Measurements from ENCODE around the gene LHX6.

The LHX6 gene

GRCh38 chr9:122202111-122202510 lies 26.6 kb downstream of the LHX6 start:
- Histone ChIP-seq H3K4me3 (ENCODE audit: low read length) (no peak overlapping the region), H3F3A (ENCODE audit: insufficient read depth, low read length) (no peaks in the 10 kb centered on the region), H2AFZ (ENCODE audit: low read length) (no peak overlapping the region), H3K9me2 (replicated peaks; ENCODE audit: insufficient read depth, low read length) (no peaks in the 10 kb centered on the region), H3K4me1 (ENCODE audit: low read length) (no peaks in the 10 kb centered on the region), H3K27me3 (replicated peaks; ENCODE audit: insufficient read depth, low read length) (peaks cover 6% of the 10 kb centered on the region; the same call in 1 of the 2 replicates), H4K20me1 (ENCODE audit: insufficient read depth, low read length) (no peaks in the 10 kb centered on the region), H3K4me2 (ENCODE audit: low read depth, low read length) (no peak overlapping the region), H3K27ac (ENCODE audit: low read length) (no peak overlapping the region), H3K79me2 (ENCODE audit: low read length) (no peaks in the 10 kb centered on the region), H3K36me3 (replicated peaks; ENCODE audit: insufficient read depth, low read length) (no peaks in the 10 kb centered on the region), H3K9me3 (replicated peaks; ENCODE audit: insufficient read depth, low read length) (no peaks in the 10 kb centered on the region), H3K9ac (ENCODE audit: low read length) (no peak overlapping the region)
- no peak for TF ChIP-seq EZH2 (optimal IDR thresholded peaks at IDR 0.05; ENCODE audit: low read depth, low read length)
- no peak for TF ChIP-seq EZH2phosphoT487 (IDR thresholded peaks at IDR 0.05; ENCODE audit: low read length)
- TF ChIP-seq, protein P1, sequence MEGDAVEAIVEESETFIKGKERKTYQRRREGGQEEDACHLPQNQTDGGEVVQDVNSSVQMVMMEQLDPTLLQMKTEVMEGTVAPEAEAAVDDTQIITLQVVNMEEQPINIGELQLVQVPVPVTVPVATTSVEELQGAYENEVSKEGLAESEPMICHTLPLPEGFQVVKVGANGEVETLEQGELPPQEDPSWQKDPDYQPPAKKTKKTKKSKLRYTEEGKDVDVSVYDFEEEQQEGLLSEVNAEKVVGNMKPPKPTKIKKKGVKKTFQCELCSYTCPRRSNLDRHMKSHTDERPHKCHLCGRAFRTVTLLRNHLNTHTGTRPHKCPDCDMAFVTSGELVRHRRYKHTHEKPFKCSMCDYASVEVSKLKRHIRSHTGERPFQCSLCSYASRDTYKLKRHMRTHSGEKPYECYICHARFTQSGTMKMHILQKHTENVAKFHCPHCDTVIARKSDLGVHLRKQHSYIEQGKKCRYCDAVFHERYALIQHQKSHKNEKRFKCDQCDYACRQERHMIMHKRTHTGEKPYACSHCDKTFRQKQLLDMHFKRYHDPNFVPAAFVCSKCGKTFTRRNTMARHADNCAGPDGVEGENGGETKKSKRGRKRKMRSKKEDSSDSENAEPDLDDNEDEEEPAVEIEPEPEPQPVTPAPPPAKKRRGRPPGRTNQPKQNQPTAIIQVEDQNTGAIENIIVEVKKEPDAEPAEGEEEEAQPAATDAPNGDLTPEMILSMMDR (IDR thresholded peaks at IDR 0.05; ENCODE audit: low read length), result no peak
- no peak for DNase-seq

DNA sequence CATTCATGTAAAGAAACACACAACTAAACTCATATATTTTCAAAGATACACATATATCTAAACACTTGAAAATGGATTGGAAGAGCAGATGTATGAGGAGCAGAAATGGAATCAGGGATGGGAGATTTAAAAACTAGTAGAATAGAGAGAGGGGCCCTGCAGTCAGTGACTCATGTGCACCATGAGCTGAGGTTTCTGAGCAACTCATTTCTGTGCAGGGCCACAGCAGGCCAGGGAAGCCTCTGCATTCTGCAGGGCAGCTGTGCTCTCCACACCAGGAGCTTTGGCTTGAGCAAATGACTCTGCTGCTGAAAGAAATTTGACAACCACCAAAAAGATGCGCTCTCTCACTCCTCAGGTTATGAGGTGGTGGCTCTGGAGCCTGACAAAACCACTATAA lies 27.1 kb downstream of the LHX6 start:
- H3K36me3 ChIP-seq (replicated peaks; ENCODE audit: insufficient read depth, low read length), result no peaks in the 10 kb centered on the region
- no peaks in the 10 kb centered on the region for H3F3A ChIP-seq (ENCODE audit: insufficient read depth, low read length)
- TF ChIP-seq, protein P1 (IDR thresholded peaks at IDR 0.05; ENCODE audit: low read length), result no peak
- no peak for TF ChIP-seq EZH2 (optimal IDR thresholded peaks at IDR 0.05; ENCODE audit: low read depth, low read length)
- TF ChIP-seq EZH2phosphoT487 (IDR thresholded peaks at IDR 0.05; ENCODE audit: low read length), result no peak
- no peaks in the 10 kb centered on the region for H3K79me2 ChIP-seq (ENCODE audit: low read length)
- H3K4me1 ChIP-seq (ENCODE audit: low read length), result no peaks in the 10 kb centered on the region
- no peaks in the 10 kb centered on the region for H3K9me3 ChIP-seq (replicated peaks; ENCODE audit: insufficient read depth, low read length)
- peaks cover 6% of the 10 kb centered on the region; the same call in 1 of the 2 replicates for H3K27me3 ChIP-seq (replicated peaks; ENCODE audit: insufficient read depth, low read length)
- H3K4me2 ChIP-seq (ENCODE audit: low read depth, low read length), result no peak overlapping the region
- no peak for DNase-seq
- H3K4me3 ChIP-seq (ENCODE audit: low read length), result no peak overlapping the region
- H2AFZ ChIP-seq (ENCODE audit: low read length), result no peak overlapping the region
- no peaks in the 10 kb centered on the region for H4K20me1 ChIP-seq (ENCODE audit: insufficient read depth, low read length)
- H3K9ac ChIP-seq (ENCODE audit: low read length), result no peak overlapping the region
- H3K27ac ChIP-seq (ENCODE audit: low read length), result no peak overlapping the region
- H3K9me2 ChIP-seq (replicated peaks; ENCODE audit: insufficient read depth, low read length), result no peaks in the 10 kb centered on the region

DNA sequence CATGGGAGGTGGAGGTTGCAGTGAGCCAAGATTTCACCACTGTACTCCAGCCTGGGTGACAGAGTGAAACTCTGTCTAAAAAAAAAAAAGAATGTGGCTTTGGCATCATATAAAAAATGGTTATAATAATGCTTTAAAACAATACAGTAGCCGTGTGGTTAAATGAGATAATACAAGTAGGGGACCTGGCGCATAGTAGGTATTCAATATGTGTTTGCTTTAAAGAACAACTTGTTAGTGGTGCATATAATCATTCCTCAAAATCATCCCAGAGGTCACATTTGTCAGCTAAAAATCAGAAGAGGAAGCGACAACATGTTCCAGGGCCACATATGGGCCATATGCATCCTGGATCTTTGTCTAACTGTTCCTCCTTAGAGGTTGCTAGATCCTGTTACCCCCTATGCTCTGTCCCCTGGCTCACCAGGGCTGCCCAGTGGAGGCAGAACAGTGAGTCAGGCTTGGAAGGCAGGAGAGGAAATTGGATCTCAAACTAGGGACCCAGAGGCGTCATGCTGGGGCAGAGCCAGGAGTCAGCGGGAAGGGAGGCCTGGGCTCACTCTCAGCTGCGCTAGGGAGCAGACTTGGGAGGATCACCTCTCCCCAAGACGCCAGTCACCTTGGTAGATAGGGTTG lies 27.7 kb downstream of the LHX6 start:
- Histone ChIP-seq H3K4me1 (ENCODE audit: low read length) (no peaks in the 10 kb centered on the region), H3F3A (ENCODE audit: insufficient read depth, low read length) (no peaks in the 10 kb centered on the region), H3K9me3 (replicated peaks; ENCODE audit: insufficient read depth, low read length) (no peaks in the 10 kb centered on the region), H4K20me1 (ENCODE audit: insufficient read depth, low read length) (no peaks in the 10 kb centered on the region), H2AFZ (ENCODE audit: low read length) (no peak overlapping the region), H3K27me3 (replicated peaks; ENCODE audit: insufficient read depth, low read length) (peaks cover 6% of the 10 kb centered on the region; the same call in 1 of the 2 replicates), H3K36me3 (replicated peaks; ENCODE audit: insufficient read depth, low read length) (no peaks in the 10 kb centered on the region), H3K9ac (ENCODE audit: low read length) (no peak overlapping the region), H3K27ac (ENCODE audit: low read length) (no peak overlapping the region), H3K4me3 (ENCODE audit: low read length) (no peak overlapping the region), H3K4me2 (ENCODE audit: low read depth, low read length) (no peak overlapping the region), H3K9me2 (replicated peaks; ENCODE audit: insufficient read depth, low read length) (no peaks in the 10 kb centered on the region), H3K79me2 (ENCODE audit: low read length) (no peaks in the 10 kb centered on the region)
- TF ChIP-seq EZH2 (optimal IDR thresholded peaks at IDR 0.05; ENCODE audit: low read depth, low read length) (no peak), EZH2phosphoT487 (IDR thresholded peaks at IDR 0.05; ENCODE audit: low read length) (no peak)
- TF ChIP-seq, protein P1 (IDR thresholded peaks at IDR 0.05; ENCODE audit: low read length), result no peak
- no peak for DNase-seq

All from MM.1S (cell line).